Measurements from ENCODE around the gene SH3PXD2A.
A peak's percentile ranks its signal among the peaks of the same experiment; 100 is the strongest.

Gene SH3PXD2A

GRCh38 chr10:103683851-103684250 is 171.5 kb downstream of the SH3PXD2A start:
- Histone ChIP-seq H3K4me1 (peaks cover 7% of the 10 kb centered on the region), H3K4me3 (ENCODE audit: low read depth, low read length) (no peak overlapping the region), H3K9me3 (no peaks in the 10 kb centered on the region), H3K36me3 (no peaks in the 10 kb centered on the region), H3K27me3 (no peaks in the 10 kb centered on the region)
- no peak for DNase-seq
- no peak for TF ChIP-seq CTCF (IDR thresholded peaks at IDR 0.05; ENCODE audit: low read depth, low read length)

GRCh38 chr10:103682631-103683030 is 172.7 kb downstream of the SH3PXD2A start:
- no peak for TF ChIP-seq CTCF (IDR thresholded peaks at IDR 0.05; ENCODE audit: low read depth, low read length)

GRCh38 chr10:103681617-103682399 is 173.6 kb downstream of the SH3PXD2A start:
- TF ChIP-seq CTCF (IDR thresholded peaks at IDR 0.05; ENCODE audit: low read depth, low read length) = no peak
- H3K9me3 ChIP-seq = no peaks in the 10 kb centered on the region

More at GRCh38 chr10:103682631-103683030, 172.7 kb downstream of the SH3PXD2A start:
- Histone ChIP-seq H3K36me3 (no peaks in the 10 kb centered on the region), H3K9me3 (no peaks in the 10 kb centered on the region), H3K27me3 (no peaks in the 10 kb centered on the region), H3K4me1 (peaks cover 12% of the 10 kb centered on the region), H3K4me3 (ENCODE audit: low read depth, low read length) (no peak overlapping the region)
- DNase-seq = no peak

GRCh38 chr10:103680869-103681236 is 174.5 kb downstream of the SH3PXD2A start:
- Histone ChIP-seq H3K36me3 (no peaks in the 10 kb centered on the region), H3K4me1 (peaks cover 10% of the 10 kb centered on the region), H3K4me3 (ENCODE audit: low read depth, low read length) (no peak overlapping the region), H3K9me3 (no peaks in the 10 kb centered on the region), H3K27me3 (no peaks in the 10 kb centered on the region)
- no peak for TF ChIP-seq CTCF (IDR thresholded peaks at IDR 0.05; ENCODE audit: low read depth, low read length)
- no peak for DNase-seq

More at GRCh38 chr10:103681617-103682399, 173.6 kb downstream of the SH3PXD2A start:
- H3K27me3 ChIP-seq = no peaks in the 10 kb centered on the region
- DNase-seq = no peak
- no peaks in the 10 kb centered on the region for H3K36me3 ChIP-seq
- peaks cover 12% of the 10 kb centered on the region for H3K4me1 ChIP-seq
- no peak overlapping the region for H3K4me3 ChIP-seq (ENCODE audit: low read depth, low read length)

GRCh38 chr10:103679096-103679790 is 176.1 kb downstream of the SH3PXD2A start:
- H3K4me3 ChIP-seq (ENCODE audit: low read depth, low read length) = no peak overlapping the region
- H3K27me3 ChIP-seq = no peaks in the 10 kb centered on the region
- H3K36me3 ChIP-seq = no peaks in the 10 kb centered on the region
- H3K4me1 ChIP-seq = peaks cover 10% of the 10 kb centered on the region
- DNase-seq = no peak
- no peak for TF ChIP-seq CTCF (IDR thresholded peaks at IDR 0.05; ENCODE audit: low read depth, low read length)
- H3K9me3 ChIP-seq = no peaks in the 10 kb centered on the region

GRCh38 chr10:103678178-103678526 is 177.2 kb downstream of the SH3PXD2A start:
- peak; percentile 93 for DNase-seq
- H3K9me3 ChIP-seq = no peaks in the 10 kb centered on the region
- H3K36me3 ChIP-seq = no peaks in the 10 kb centered on the region
- H3K27me3 ChIP-seq = no peaks in the 10 kb centered on the region
- H3K4me3 ChIP-seq (ENCODE audit: low read depth, low read length) = peak overlapping the region; percentile 51
- TF ChIP-seq CTCF (IDR thresholded peaks at IDR 0.05; ENCODE audit: low read depth, low read length) = no peak
- H3K4me1 ChIP-seq = peaks cover 10% of the 10 kb centered on the region
